Prostate gland (tissue), 2 donors: Measurements from ENCODE around the gene NOTCH1. TPM values are rescaled to one million over a fixed set of nuclear protein-coding genes. Genes with fewer than 3 reads are reported as not detected.

ENCODE experiments used
- DNase-seq: peaks from one replicate; pipeline ENCODE4 v3.0.0-alpha.2; 2019; ENCODE audit warnings: low spot score
- H3K27ac ChIP-seq, 2 donors: fragments of 200-600 bp; sonication (generic); 2 replicates each; pipeline ENCODE4 v1.5.1; 2017 to 2019
- H3K27me3 ChIP-seq: fragments of 200-600 bp; sonication (generic); replicated peaks from 2 replicates; pipeline ENCODE4 v1.5.1; 2019; ENCODE audit not compliant: insufficient read depth
- H3K36me3 ChIP-seq, 2 donors: fragments of 200-600 bp; sonication (generic); 1 replicate in 1 of 2; 2 replicates in 1 of 2; pipeline versions ENCODE4 v1.5.1 to v1.8.1; 2017 to 2019
- H3K4me1 ChIP-seq: fragments of 200-600 bp; sonication (generic); replicated peaks from 2 replicates; pipeline ENCODE4 v1.5.1; 2019
- H3K4me3 ChIP-seq, 2 donors: fragments of 200-600 bp; sonication (generic); 2 replicates each; pipeline ENCODE4 v1.5.1; 2017 to 2019
- H3K9me3 ChIP-seq: fragments of 200-600 bp; sonication (generic); 2 replicates; pipeline ENCODE4 v1.5.1; 2017
- POLR2A ChIP-seq: fragments of 450-650 bp; IDR thresholded peaks from one replicate; pipeline ENCODE4 v1.6.1; 2016; ENCODE audit warnings: antibody characterized with exemption, mild to moderate bottlenecking
- POLR2AphosphoS5 ChIP-seq: sonication (generic); formaldehyde crosslinking; IDR thresholded peaks from one replicate; pipeline ENCODE4 v1.6.1; 2017; ENCODE audit warnings: antibody characterized with exemption
- WGBS: methylation state at CpG from one replicate; pipeline ENCODE4 v1.1.5; 2018; 5-methylcytosine and 5-hydroxymethylcytosine counted together
- intact Hi-C: fragments of 100-400 bp; cut with DNase I; formaldehyde crosslinking; loops from one replicate; pipeline ENCODE4 v1.14.2; 2022
- total RNA-seq, 2 donors: library from RNA; depleted of rRNA; stranded (reverse); fragments of >200 nt; gene quantifications; one replicate each; pipeline ENCODE4 v1.1.0, GENCODE V29; 2016
- TF ChIP-seq, protein P1 (sequence below), 4 experiments: fragments of 200-600 bp in 2 of 4; fragments of 450-650 bp in 2 of 4; sonication (generic) in 2 of 4; IDR thresholded peaks; 1 replicate in 3 of 4; 2 replicates in 1 of 4; pipeline ENCODE4 v1.5.1; 2016 to 2019; ENCODE audit warnings: antibody characterized with exemption in 4 of 4, mild to moderate bottlenecking in 2 of 4, moderate library complexity in 2 of 4

The NOTCH1 gene
- total RNA-seq, 2 donors from 2014 or later: 38.0 to 63.3 TPM

DNA sequence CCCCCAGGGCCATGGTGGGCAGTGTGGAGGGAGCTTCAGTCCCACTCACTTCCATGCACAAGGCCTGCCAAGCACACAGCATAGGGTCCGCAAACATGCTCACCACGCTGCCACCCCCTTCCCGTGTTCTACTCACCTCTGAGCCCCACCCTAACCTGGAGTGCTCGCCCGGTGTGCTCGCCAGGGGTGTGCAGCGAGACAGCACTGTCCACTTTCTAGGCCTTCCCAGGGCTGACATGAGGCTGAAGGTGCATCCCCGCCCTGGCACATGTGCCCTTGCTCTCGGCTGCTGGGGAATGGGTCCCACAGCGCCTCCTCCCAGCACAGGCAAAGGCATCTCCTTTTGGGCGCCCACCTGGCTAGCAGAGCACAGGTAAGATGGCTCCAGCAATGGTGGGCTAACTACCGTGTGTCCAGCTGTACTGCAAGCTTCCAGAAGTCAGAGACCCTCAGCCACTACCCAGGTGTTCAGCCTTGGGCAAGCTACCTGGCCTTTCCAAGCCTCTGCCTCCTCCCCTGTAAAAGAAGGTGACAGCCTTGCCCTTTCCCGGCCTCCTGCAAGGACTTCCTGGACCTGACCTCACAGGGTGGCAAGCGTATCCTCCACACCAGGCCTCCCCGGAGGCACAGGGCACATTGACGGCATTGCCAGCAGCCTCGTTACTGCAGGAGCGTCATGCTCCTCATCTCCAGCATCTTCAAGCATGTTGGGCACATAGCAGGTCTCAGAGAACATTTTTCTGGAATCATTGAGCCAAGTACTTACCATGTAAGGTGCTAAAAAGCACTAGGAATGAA lies 58.8 kb downstream of the NOTCH1 start:
- no peaks in the 10 kb centered on the region for H3K36me3 ChIP-seq
- no peaks in the 10 kb centered on the region for H3K27me3 ChIP-seq
- H3K9me3 ChIP-seq: no peaks in the 10 kb centered on the region
- no peak overlapping the region for H3K27ac ChIP-seq
- WGBS: 92% methylated on average over 18 of the region's 18 CpGs
- TF ChIP-seq, protein P1, sequence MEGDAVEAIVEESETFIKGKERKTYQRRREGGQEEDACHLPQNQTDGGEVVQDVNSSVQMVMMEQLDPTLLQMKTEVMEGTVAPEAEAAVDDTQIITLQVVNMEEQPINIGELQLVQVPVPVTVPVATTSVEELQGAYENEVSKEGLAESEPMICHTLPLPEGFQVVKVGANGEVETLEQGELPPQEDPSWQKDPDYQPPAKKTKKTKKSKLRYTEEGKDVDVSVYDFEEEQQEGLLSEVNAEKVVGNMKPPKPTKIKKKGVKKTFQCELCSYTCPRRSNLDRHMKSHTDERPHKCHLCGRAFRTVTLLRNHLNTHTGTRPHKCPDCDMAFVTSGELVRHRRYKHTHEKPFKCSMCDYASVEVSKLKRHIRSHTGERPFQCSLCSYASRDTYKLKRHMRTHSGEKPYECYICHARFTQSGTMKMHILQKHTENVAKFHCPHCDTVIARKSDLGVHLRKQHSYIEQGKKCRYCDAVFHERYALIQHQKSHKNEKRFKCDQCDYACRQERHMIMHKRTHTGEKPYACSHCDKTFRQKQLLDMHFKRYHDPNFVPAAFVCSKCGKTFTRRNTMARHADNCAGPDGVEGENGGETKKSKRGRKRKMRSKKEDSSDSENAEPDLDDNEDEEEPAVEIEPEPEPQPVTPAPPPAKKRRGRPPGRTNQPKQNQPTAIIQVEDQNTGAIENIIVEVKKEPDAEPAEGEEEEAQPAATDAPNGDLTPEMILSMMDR (IDR thresholded peaks at IDR 0.05): no peak
- TF ChIP-seq POLR2A (no peak), POLR2AphosphoS5 (no peak)
- H3K4me1 ChIP-seq: no peaks in the 10 kb centered on the region
- no peak for DNase-seq
- intact Hi-C loops: loop anchor here (1.0 to 5.0 kb wide), 2 partner anchors 143 to 205 kb away; no protein-coding TSS in a partner anchor
- H3K4me3 ChIP-seq: no peak overlapping the region

DNA sequence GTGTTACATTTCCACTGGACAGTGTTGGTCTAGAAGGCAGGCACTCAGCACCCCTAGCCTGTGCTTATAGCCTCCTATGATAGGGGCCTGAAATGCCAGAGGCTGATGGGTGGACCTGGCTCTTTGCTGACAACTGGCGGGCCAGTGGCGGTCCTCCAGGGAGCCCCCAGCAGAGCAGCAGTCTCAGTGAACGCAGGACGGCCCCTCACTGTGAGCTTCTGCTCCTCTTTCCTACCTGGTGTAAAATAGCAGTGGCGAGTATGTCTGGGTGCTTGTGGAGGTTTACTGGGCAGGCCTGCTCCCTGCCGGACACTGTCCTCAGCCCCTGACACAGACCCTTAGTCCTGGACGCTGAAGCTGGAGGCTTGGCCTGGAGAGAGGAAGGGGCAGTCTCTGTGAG lies 59.7 kb downstream of the NOTCH1 start:
- intact Hi-C loops: loop anchor here (1.0 to 5.0 kb wide), 2 partner anchors 144 to 206 kb away; no protein-coding TSS in a partner anchor
- H3K27me3 ChIP-seq: no peaks in the 10 kb centered on the region
- no peak overlapping the region for H3K4me3 ChIP-seq
- peaks cover 6% of the 10 kb centered on the region for H3K4me1 ChIP-seq
- no peaks in the 10 kb centered on the region for H3K9me3 ChIP-seq
- H3K36me3 ChIP-seq: no peaks in the 10 kb centered on the region
- no peak for DNase-seq
- TF ChIP-seq, protein P1 (IDR thresholded peaks at IDR 0.05): no peak
- TF ChIP-seq POLR2A: no peak
- no peak for TF ChIP-seq POLR2AphosphoS5
- 90% methylated on average over 7 of the region's 7 CpGs for WGBS
- H3K27ac ChIP-seq: no peak overlapping the region

DNA sequence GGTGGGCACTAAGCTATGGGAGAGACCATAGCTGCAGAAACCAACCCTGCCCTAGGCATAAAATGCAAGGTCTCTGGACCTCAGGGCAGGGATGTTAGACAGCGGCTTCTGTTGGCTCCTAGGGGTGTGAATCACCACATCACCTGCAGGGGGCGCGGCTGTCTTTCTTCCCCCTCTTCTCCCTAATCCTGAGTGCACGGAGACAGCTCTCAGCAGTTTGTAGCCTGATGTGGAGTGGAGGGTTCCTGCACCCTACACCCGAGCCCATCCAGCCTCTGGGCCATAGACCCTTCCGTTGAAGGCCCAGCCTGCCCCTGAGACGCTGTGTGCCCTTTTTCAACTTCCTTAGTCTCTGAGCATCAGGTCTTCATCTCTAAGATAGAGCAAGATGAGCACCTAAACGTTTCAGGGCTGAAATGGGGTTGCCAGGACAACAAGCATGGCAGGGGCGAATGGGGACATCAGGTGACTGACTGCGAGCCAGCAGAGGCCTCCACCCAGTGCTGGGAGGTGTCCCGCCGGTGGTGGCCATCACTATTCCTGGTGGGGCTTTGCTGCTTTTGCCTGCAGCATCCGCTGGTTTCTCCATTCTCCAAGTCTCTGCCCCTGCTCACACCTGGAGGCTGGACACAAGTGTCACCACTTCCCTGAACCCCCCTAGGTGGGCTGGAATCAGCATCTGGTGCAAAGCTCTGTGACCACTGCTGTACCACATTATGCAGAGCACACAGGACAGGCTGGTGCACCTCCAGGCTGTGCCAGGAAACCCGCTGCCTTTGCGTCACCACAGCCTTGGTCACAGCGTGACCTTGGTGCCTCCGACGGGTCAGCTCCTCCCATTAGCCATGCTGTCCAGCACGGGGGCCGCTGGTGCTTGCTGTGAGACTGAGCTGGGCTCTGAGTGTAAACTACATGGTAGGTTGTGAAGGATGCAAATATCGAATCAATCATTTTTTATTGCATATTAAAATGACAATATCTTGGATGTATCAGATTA lies 60.5 kb downstream of the NOTCH1 start:
- 41% methylated on average over 21 of the region's 21 CpGs for WGBS
- TF ChIP-seq, protein P1 (IDR thresholded peaks at IDR 0.05): peak; percentile 84 to 94 (median 90)
- TF ChIP-seq POLR2A (no peak), POLR2AphosphoS5 (no peak)
- no peak overlapping the region for H3K27ac ChIP-seq
- H3K36me3 ChIP-seq: no peaks in the 10 kb centered on the region
- H3K27me3 ChIP-seq: no peaks in the 10 kb centered on the region
- intact Hi-C loops: loop anchor here (1.0 to 5.0 kb wide), 2 partner anchors 145 to 207 kb away; no protein-coding TSS in a partner anchor
- no peaks in the 10 kb centered on the region for H3K9me3 ChIP-seq
- DNase-seq: peak; percentile 77
- peaks cover 6% of the 10 kb centered on the region for H3K4me1 ChIP-seq
- no peak overlapping the region for H3K4me3 ChIP-seq

DNA sequence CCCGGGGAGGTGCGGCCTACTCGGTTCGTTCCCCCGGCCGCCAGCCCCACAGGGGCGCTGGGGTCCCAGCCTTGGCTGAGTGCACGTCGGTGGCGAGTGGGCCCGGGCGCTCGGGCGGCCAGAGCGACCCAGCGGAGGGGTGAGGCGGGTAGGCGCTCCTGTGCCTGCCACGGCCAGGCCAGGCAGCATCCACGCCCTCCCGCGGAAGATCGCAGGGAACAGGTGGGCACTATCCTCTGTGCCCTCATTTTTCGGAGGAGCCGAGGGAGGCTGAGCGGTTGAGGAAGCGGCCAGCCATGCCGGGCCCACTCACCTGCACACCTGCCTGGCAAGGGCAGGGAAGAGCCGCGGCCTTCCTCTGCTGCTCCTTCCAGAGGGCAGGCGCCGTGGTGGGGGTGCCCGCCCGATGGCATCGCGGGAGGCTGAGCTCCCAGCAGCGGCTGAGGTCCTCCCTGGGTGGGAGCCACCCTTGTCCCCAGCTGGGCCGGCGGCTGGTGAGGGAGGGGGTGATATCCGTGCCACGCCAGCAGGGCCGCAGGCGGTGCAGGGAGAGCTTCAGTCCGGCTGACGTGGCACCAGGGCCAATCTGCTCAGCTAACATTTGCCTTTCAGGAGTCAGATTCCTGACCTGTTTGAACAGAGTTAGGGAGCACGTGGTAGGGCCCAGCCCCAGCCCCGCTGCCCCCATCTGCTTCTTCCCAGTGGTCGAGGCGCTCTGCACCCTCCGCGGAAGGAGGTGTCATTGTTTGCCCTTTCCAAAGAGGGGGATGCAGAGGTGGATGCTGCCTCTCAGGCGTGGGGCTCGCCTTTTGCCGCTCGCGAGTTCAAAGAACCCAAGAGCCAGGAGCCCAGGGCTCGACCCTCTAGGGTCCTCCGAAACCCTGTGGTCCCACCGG lies 61.4 kb downstream of the NOTCH1 start:
- Histone ChIP-seq H3K36me3 (no peaks in the 10 kb centered on the region), H3K4me1 (peaks cover 6% of the 10 kb centered on the region), H3K4me3 (peak overlapping the region; percentile 46 to 55), H3K9me3 (no peaks in the 10 kb centered on the region), H3K27ac (peak overlapping the region; percentile 100), H3K27me3 (no peaks in the 10 kb centered on the region)
- intact Hi-C loops: loop anchor here (5.0 kb wide), 1 partner anchor 208 kb away; no protein-coding TSS in a partner anchor
- peak; percentile 27 for DNase-seq
- TF ChIP-seq POLR2AphosphoS5 (no peak), POLR2A (no peak)
- TF ChIP-seq, protein P1 (IDR thresholded peaks at IDR 0.05): no peak
- 23% methylated on average over 58 of the region's 59 CpGs for WGBS
